C4-2B (cell line): ENCODE results near the gene TMEM51.

Source experiments
- CTCF ChIP-seq: fragments of 450-650 bp; conservative IDR thresholded peaks from 2 replicates; pipeline ENCODE4 v1.5.1; 2017; ENCODE audit warnings: mild to moderate bottlenecking
- ZFX ChIP-seq: fragments of 450-650 bp; IDR thresholded peaks from 2 replicates; pipeline ENCODE4 v1.6.1; 2017

DNA sequence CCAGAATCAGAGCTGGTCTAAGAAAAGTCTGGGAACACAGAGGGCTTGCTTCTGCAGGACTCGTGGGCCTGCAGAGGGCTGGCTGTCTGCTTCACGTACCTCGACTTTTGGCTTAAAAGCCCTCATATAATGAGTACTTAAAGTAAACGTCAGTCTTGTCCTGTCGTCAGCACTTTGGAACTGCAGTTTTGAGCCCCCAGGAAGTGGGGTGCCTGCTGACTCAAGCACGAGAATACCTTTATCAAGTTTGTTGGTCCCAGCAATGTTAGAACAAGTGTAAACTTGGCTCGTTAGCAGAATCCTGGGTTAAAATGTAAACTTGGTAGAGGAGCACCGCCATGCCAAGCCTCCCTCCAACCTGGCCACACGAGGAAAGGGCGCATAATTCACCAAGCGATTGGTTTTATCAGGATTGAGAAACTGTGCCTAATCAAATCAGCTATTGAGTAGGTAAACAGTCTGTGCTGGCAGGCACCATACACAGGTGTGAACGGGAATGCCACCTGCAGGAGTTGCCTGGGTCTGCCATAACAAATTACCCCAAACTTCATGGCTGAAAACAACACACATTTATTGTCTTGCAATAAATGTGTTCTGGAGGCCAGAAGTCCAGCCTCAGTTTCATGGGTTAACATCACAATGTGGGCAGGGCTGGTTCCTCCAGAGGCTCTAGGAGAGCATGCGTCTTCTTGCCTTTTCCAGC is 48.5 kb downstream of the TMEM51 start:
- no peak for TF ChIP-seq CTCF
- no peak for TF ChIP-seq ZFX
